HCT116 (cell line): ENCODE results near the gene SUPT6H. TPM values are rescaled to one million over a fixed set of nuclear protein-coding genes. Genes with fewer than 3 reads are reported as not detected.
A peak's percentile ranks its signal among the peaks of the same experiment; 100 is the strongest.

Experiments
- ATAC-seq: fragments of 200-7000 bp; cut with Tn5 transposase; 2 replicates; pipeline ENCODE4 v1.9.1; 2020; ENCODE audit warnings: mild to moderate bottlenecking, moderate library complexity
- BruUV-seq: library from RNA; stranded (reverse); fragments of 400-500 nt; replicated peaks from 2 replicates; lab custom pipeline; 2021; lab: Mats Ljungman, UMichigan
- CTCF ChIA-PET: fragments of 300-600 bp; sonication (Branson Sonifier 250); formaldehyde crosslinking; loops from one replicate; lab custom pipeline; 2021; ENCODE audit warnings: antibody characterized with exemption; lab: Charles Lee
- POLR2A ChIA-PET: fragments of 300-600, 350-600 bp; sonication (Branson Sonifier 250); formaldehyde crosslinking; loops from one replicate; lab custom pipeline; 2021; ENCODE audit warnings: antibody characterized with exemption; lab: Charles Lee
- RAD21 ChIA-PET, 2 experiments: fragments of 300-600 bp; sonication (Branson Sonifier 250); formaldehyde crosslinking; loops; one replicate each; lab custom pipeline; 2023; ENCODE audit warnings: low total read pairs in 2 of 2; ENCODE audit not compliant: uncharacterized antibody in 2 of 2, unreplicated experiment in 2 of 2, low non-redundant PET in 1 of 2; lab: Charles Lee
- DNase-seq: peaks from one replicate; pipeline ENCODE4 v3.0.0-alpha.2; 2010; ENCODE audit warnings: low read depth, low spot score
- H2AFZ ChIP-seq: fragments of 200-600 bp; shearing (Covaris generic), sonication (generic); 2 replicates; pipeline ENCODE4 v1.6.1; 2017; ENCODE audit warnings: low read depth, mixed run types, mixed read lengths, antibody characterized with exemption, low read length; ENCODE audit not compliant: poor library complexity, severe bottlenecking
- H3K27ac ChIP-seq: 2 replicates; pipeline ENCODE4 v1.5.1; 2012; ENCODE audit warnings: low read depth, low read length
- H3K27me3 ChIP-seq: fragments of 200-600 bp; sonication (generic); 2 replicates; pipeline ENCODE4 v1.6.1; 2016; ENCODE audit warnings: mixed run types, low read length, mixed read lengths; ENCODE audit not compliant: insufficient read depth
- H3K36me3 ChIP-seq, 2 experiments: fragments of 200-500 bp in 1 of 2; fragments of 200-600 bp in 1 of 2; sonication (Bioruptor generic) in 1 of 2; sonication (generic) in 1 of 2; 2 replicates each; pipeline versions ENCODE4 v1.5.1 to v1.6.1; 2014 to 2016; ENCODE audit warnings: low read length in 2 of 2, inconsistent platforms in 1 of 2, mixed read lengths in 1 of 2, mixed run types in 1 of 2; ENCODE audit not compliant: insufficient read depth in 2 of 2, control insufficient read depth in 1 of 2
- H3K4me1 ChIP-seq, 2 experiments: fragments of 200-600 bp in 1 of 2; sonication (generic) in 1 of 2; 2 replicates each; pipeline versions ENCODE4 v1.5.1 to v1.6.1; 2012 to 2017; ENCODE audit warnings: low read length in 2 of 2, inconsistent platforms in 1 of 2, mild to moderate bottlenecking in 1 of 2, mixed read lengths in 1 of 2, mixed run types in 1 of 2, moderate library complexity in 1 of 2; ENCODE audit not compliant: insufficient read depth in 2 of 2, control insufficient read depth in 1 of 2
- H3K4me2 ChIP-seq: fragments of 200-600 bp; sonication (generic); 2 replicates; pipeline ENCODE4 v1.6.1; 2017; ENCODE audit warnings: mixed run types, low read length, mixed read lengths
- H3K4me3 ChIP-seq, 2 experiments: fragments of 200-600 bp in 1 of 2; sonication (generic) in 1 of 2; replicated peaks in 1 of 2; 2 replicates each; pipeline ENCODE4 v1.5.1; 2011 to 2016; ENCODE audit warnings: low read length in 2 of 2, control low read depth in 1 of 2, low read depth in 1 of 2, mild to moderate bottlenecking in 1 of 2, mixed read lengths in 1 of 2, mixed run types in 1 of 2
- H3K79me2 ChIP-seq: fragments of 200-600 bp; sonication (generic); 2 replicates; pipeline ENCODE4 v1.6.1; 2017; ENCODE audit warnings: mild to moderate bottlenecking, mixed run types, low read length, moderate library complexity, mixed read lengths; ENCODE audit not compliant: insufficient read depth
- H3K9ac ChIP-seq: fragments of 200-600 bp; sonication (generic); 2 replicates; pipeline ENCODE4 v1.6.1; 2016; ENCODE audit warnings: low read length, mixed read lengths
- H3K9me2 ChIP-seq: fragments of 200-600 bp; sonication (generic), shearing (Covaris generic); 2 replicates; pipeline ENCODE4 v1.6.1; 2017; ENCODE audit warnings: mixed run types, mild to moderate bottlenecking, moderate library complexity; ENCODE audit not compliant: insufficient read depth
- H3K9me3 ChIP-seq, 2 experiments: fragments of 200-500 bp in 1 of 2; fragments of 200-600 bp in 1 of 2; sonication (Bioruptor generic) in 1 of 2; sonication (generic) in 1 of 2; 2 replicates each; pipeline ENCODE4 v1.6.1; 2014 to 2017; ENCODE audit warnings: low read length in 2 of 2, mixed read lengths in 2 of 2, inconsistent platforms in 1 of 2, low read depth in 1 of 2, mild to moderate bottlenecking in 1 of 2, mixed run types in 1 of 2, moderate library complexity in 1 of 2; ENCODE audit not compliant: control insufficient read depth in 1 of 2, insufficient read depth in 1 of 2
- H4K20me1 ChIP-seq: fragments of 200-600 bp; sonication (generic), shearing (Covaris generic); 2 replicates; pipeline ENCODE4 v1.6.1; 2017; ENCODE audit warnings: mixed run types, mild to moderate bottlenecking, moderate library complexity; ENCODE audit not compliant: insufficient read depth
- EZH2 ChIP-seq: fragments of 200-600 bp; sonication (generic); IDR thresholded peaks from 2 replicates; pipeline ENCODE4 v1.6.1; 2017; ENCODE audit warnings: antibody characterized with exemption, mixed run types
- FOSL1 ChIP-seq: IDR thresholded peaks from 2 replicates; pipeline ENCODE4 v1.6.1; 2012; ENCODE audit warnings: low read depth
- POLR2AphosphoS5 ChIP-seq: IDR thresholded peaks from 2 replicates; pipeline ENCODE4 v1.6.1; 2011; ENCODE audit warnings: mild to moderate bottlenecking, low read depth, low read length, moderate library complexity
- SIN3A ChIP-seq: IDR thresholded peaks from 2 replicates; pipeline ENCODE4 v1.6.1; 2012; ENCODE audit warnings: low read depth
- SP1 ChIP-seq: IDR thresholded peaks from 2 replicates; pipeline ENCODE4 v1.6.1; 2012; ENCODE audit warnings: low read depth
- ZFX ChIP-seq: fragments of 450-650 bp; IDR thresholded peaks from 2 replicates; pipeline ENCODE4 v1.6.1; 2017
- intact Hi-C: fragments of 100-400 bp; cut with micrococcal nuclease; formaldehyde crosslinking; loops from 2 replicates; pipeline ENCODE4 v1.10.0; 2022
- total RNA-seq: library from RNA; stranded (reverse); gene quantifications from one replicate; pipeline ENCODE4 v1.2.1, GENCODE V29; 2021; ENCODE audit not compliant: unreplicated experiment
- TF ChIP-seq, protein P1 (sequence below), 3 experiments: fragments of 200-600 bp in 1 of 3; sonication (generic) in 1 of 3; IDR thresholded peaks in 2 of 3; conservative IDR thresholded peaks in 1 of 3; 2 replicates each; pipeline ENCODE4 v1.5.1; 2012 to 2017; ENCODE audit warnings: low read depth in 2 of 3, low read length in 2 of 3, antibody characterized with exemption in 1 of 3, borderline replicate concordance in 1 of 3, control low read depth in 1 of 3, mild to moderate bottlenecking in 1 of 3, mixed read lengths in 1 of 3, mixed run types in 1 of 3, moderate library complexity in 1 of 3; ENCODE audit not compliant: insufficient read depth in 1 of 3
- TF ChIP-seq, protein P2 (sequence below): IDR thresholded peaks from 2 replicates; pipeline ENCODE4 v1.6.1; 2011; ENCODE audit warnings: mild to moderate bottlenecking, low read length, moderate library complexity; ENCODE audit not compliant: insufficient replicate concordance; ENCODE audit errors: extremely low read depth
- TF ChIP-seq, protein P3 (sequence below): IDR thresholded peaks from 2 replicates; pipeline ENCODE4 v1.6.1; 2012

Gene SUPT6H
- total RNA-seq, 1 experiment from 2014 or later, result 62.1 TPM

DNA sequence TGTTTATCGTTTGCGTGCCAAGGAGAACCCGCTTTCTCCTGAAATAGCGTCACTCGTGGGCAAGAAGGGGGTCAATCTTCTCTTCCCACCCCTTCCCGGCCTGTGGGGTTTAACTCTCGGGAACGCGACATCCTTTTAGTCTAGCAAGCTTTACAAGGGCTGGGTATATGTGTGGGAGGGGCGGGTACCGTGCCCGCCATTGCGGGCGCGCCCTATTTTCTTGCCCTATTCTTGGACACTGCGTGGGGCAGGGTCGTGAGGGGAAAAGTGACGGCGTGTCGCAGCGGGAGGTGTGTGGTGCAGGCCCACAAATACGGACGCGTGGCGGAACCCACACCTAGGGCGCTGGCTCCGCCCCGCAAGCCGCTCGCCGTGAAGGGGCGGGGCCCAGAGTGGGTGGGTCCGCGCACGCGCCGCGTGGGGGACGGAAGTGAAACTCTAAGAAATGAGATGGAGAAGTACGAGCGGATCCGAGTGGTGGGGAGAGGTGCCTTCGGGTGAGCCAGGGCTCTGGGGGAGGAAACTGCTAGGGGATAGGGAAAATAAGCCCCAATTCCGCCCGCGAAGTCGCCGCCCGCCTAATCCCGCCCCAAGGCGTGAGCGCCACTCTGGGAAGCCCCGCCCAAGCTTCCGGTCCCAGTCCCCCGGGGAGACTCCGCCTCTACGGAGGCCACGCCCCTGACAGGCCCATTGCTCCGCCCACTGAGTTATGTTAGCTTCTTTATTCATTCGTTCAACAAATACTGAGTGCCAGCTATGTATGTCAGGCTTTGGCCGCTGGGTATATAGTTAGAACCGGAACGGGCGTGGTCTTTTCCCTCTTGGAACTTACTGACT is 66.6 kb downstream of the SUPT6H start, which contains the start of gene NEK8:
TSS of gene NEK8 (plus strand) at position 425 of the 837 bp plus-strand sequence. CDS start at position 451, 26 bp downstream.
- RAD21 ChIA-PET, result interaction anchor here (0.8 to 3.3 kb wide), 6 partner anchors 14 to 151 kb away, joined by 3 to 28 read pairs (median 10); partner anchors contain the start of gene TRAF4 (in 1 of the 2)
- H2AFZ ChIP-seq, result peak within 1 kb of the TSS; percentile 47
- H3K36me3 ChIP-seq, result peaks cover 2 to 8% of the 10 kb centered on the region in 2 experiments; a peak in 2 of 4 replicates
- no TSS peak for BruUV-seq
- peaks cover 11% of the 10 kb centered on the region for H3K79me2 ChIP-seq
- TF ChIP-seq SIN3A, result 0 out of 2 replicates have a peak, but pooled peaks have one; percentile 47
- TF ChIP-seq, protein P1, sequence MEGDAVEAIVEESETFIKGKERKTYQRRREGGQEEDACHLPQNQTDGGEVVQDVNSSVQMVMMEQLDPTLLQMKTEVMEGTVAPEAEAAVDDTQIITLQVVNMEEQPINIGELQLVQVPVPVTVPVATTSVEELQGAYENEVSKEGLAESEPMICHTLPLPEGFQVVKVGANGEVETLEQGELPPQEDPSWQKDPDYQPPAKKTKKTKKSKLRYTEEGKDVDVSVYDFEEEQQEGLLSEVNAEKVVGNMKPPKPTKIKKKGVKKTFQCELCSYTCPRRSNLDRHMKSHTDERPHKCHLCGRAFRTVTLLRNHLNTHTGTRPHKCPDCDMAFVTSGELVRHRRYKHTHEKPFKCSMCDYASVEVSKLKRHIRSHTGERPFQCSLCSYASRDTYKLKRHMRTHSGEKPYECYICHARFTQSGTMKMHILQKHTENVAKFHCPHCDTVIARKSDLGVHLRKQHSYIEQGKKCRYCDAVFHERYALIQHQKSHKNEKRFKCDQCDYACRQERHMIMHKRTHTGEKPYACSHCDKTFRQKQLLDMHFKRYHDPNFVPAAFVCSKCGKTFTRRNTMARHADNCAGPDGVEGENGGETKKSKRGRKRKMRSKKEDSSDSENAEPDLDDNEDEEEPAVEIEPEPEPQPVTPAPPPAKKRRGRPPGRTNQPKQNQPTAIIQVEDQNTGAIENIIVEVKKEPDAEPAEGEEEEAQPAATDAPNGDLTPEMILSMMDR (IDR thresholded peaks at IDR 0.05 in 2 of 3, conservative IDR thresholded peaks at IDR 0.05 in 1 of 3; ENCODE audit: borderline replicate concordance in 1 of 3, insufficient read depth in 1 of 3, low read depth in 2 of 3, low read length in 2 of 3), result no peak
- peak; percentile 29; the same call in 1 of the 2 replicates for TF ChIP-seq ZFX
- TF ChIP-seq SP1, result peak; percentile 63; the same call in 1 of the 2 replicates
- TF ChIP-seq POLR2AphosphoS5, result peak; percentile 73
- TF ChIP-seq, protein P2, sequence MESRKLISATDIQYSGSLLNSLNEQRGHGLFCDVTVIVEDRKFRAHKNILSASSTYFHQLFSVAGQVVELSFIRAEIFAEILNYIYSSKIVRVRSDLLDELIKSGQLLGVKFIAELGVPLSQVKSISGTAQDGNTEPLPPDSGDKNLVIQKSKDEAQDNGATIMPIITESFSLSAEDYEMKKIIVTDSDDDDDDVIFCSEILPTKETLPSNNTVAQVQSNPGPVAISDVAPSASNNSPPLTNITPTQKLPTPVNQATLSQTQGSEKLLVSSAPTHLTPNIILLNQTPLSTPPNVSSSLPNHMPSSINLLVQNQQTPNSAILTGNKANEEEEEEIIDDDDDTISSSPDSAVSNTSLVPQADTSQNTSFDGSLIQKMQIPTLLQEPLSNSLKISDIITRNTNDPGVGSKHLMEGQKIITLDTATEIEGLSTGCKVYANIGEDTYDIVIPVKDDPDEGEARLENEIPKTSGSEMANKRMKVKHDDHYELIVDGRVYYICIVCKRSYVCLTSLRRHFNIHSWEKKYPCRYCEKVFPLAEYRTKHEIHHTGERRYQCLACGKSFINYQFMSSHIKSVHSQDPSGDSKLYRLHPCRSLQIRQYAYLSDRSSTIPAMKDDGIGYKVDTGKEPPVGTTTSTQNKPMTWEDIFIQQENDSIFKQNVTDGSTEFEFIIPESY, result no peak
- TF ChIP-seq EZH2, result no peak
- no peak for TF ChIP-seq FOSL1
- TF ChIP-seq, protein P3, sequence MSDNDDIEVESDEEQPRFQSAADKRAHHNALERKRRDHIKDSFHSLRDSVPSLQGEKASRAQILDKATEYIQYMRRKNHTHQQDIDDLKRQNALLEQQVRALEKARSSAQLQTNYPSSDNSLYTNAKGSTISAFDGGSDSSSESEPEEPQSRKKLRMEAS, result peak; percentile 52; the same call in 1 of the 2 replicates
- TF ChIP-seq, all 23 proteins: peak for 5
- no peaks in the 10 kb centered on the region for H3K27me3 ChIP-seq
- no peaks in the 10 kb centered on the region for H3K9me3 ChIP-seq
- H3K27ac ChIP-seq, result peak within 1 kb of the TSS; percentile 89
- POLR2A ChIA-PET, result interaction anchor here (1.0 to 5.4 kb wide), 12 partner anchors 9 to 448 kb away, joined by 3 to 149 read pairs (median 4); partner anchors contain the start of genes FLOT2, RPL23A and TRAF4
- peak; percentile 42 for ATAC-seq
- H3K4me2 ChIP-seq, result peak within 1 kb of the TSS; percentile 99
- DNase-seq, result peak; percentile 88
- no peaks in the 10 kb centered on the region for H3K9me2 ChIP-seq
- 0 out of 2 replicates have a peak, but pooled peaks cover 4% of the 10 kb centered on the region for H4K20me1 ChIP-seq
- H3K9ac ChIP-seq, result peak within 1 kb of the TSS; percentile 90
- H3K4me1 ChIP-seq, result peaks cover 26 to 58% of the 10 kb centered on the region in 2 experiments
- intact Hi-C loops, result loop anchor here (5.0 kb wide), 1 partner anchor 384 kb away; no protein-coding TSS in a partner anchor
- CTCF ChIA-PET, result interaction anchor here (0.7 to 5.2 kb wide), 15 partner anchors 9 to 388 kb away, joined by 4 to 207 read pairs (median 9); partner anchors contain the start of genes FLOT2, PHF12, RPL23A and TRAF4
- peak within 1 kb of the TSS; percentile 59 to 71 for H3K4me3 ChIP-seq
